Stomach (tissue), 9 donors: ENCODE data around the gene RIC1. TPM values are rescaled to one million over a fixed set of nuclear protein-coding genes. Genes with fewer than 3 reads are reported as not detected.
A peak's percentile ranks its signal among the peaks of the same experiment; 100 is the strongest.
"Not testable (repeated sequence)": the region's sequence is repeated elsewhere in the genome, so short reads cannot be mapped to it uniquely, and the experiment has no call there.

Experiments
- DNase-seq, 2 donors: peaks; one replicate each; pipeline versions ENCODE4 v3.0.0 to v3.0.0-alpha.2; 2013 to 2019
- H3K27ac ChIP-seq, 5 donors: fragments of 200-600 bp in 4 of 5; sonication (generic) in 4 of 5; one replicate each; pipeline ENCODE4 v1.5.1; 2013 to 2019; ENCODE audit warnings: mild to moderate bottlenecking in 1 of 5, moderate library complexity in 1 of 5
- H3K27me3 ChIP-seq, 3 donors: fragments of 200-600 bp; sonication (generic); one replicate each; pipeline ENCODE4 v1.5.1; 2017 to 2019; ENCODE audit warnings: mixed run types in 1 of 3
- H3K36me3 ChIP-seq, 4 donors: fragments of 200-600 bp; sonication (generic); 1 replicate in 3 of 4; 2 replicates in 1 of 4; pipeline ENCODE4 v1.5.1; 2016 to 2019
- H3K4me1 ChIP-seq, 4 donors: fragments of 200-600 bp; sonication (generic); one replicate each; pipeline ENCODE4 v1.5.1; 2016 to 2019
- H3K4me3 ChIP-seq, 4 donors: fragments of 200-600 bp; sonication (generic) in 3 of 4; one replicate each; pipeline ENCODE4 v1.5.1; 2016 to 2019; ENCODE audit warnings: mild to moderate bottlenecking in 1 of 4
- H3K9me3 ChIP-seq, 4 donors: fragments of 200-600 bp; sonication (generic); one replicate each; pipeline ENCODE4 v1.5.1; 2016 to 2019
- EP300 ChIP-seq: sonication (generic); formaldehyde crosslinking; IDR thresholded peaks from one replicate; pipeline ENCODE4 v1.6.1; 2017; ENCODE audit warnings: antibody characterized with exemption
- POLR2A ChIP-seq, 4 donors: fragments of 450-650 bp; IDR thresholded peaks; one replicate each; pipeline ENCODE4 v1.6.1; 2016; ENCODE audit warnings: antibody characterized with exemption in 4 of 4, control low read depth in 2 of 4, mild to moderate bottlenecking in 1 of 4, moderate library complexity in 1 of 4
- POLR2AphosphoS5 ChIP-seq, 3 donors: sonication (generic); formaldehyde crosslinking; IDR thresholded peaks; one replicate each; pipeline ENCODE4 v1.6.1; 2016; ENCODE audit warnings: antibody characterized with exemption in 3 of 3
- WGBS, 5 donors: extraction: QIAGEN DNeasy Blood & Tissue Kit in 3 of 5; methylation state at CpG; one replicate each; pipeline versions ENCODE4 v1.1.5 to v1.1.7; 2013 to 2018; 5-methylcytosine and 5-hydroxymethylcytosine counted together
- intact Hi-C: fragments of 100-400 bp; cut with DNase I; formaldehyde crosslinking; loops from one replicate; pipeline ENCODE4 v1.15.1; 2023; ENCODE audit warnings: low total_unique reads
- polyA plus RNA-seq, 3 donors: library from polyadenylated mRNA; stranded (reverse); fragments of 200-250 nt; gene quantifications; one replicate each; pipeline ENCODE4 v1.2.3, GENCODE V29; 2013
- total RNA-seq, 5 donors: library from RNA; depleted of rRNA; stranded (reverse); fragments of >200 nt; gene quantifications; one replicate each; pipeline versions ENCODE4 v1.1.0 to v1.2.3, GENCODE V29; 2014 to 2016
- TF ChIP-seq, protein P1 (sequence below), 7 experiments: fragments of 450-650 bp in 4 of 7; fragments of 200-600 bp in 3 of 7; sonication (generic) in 3 of 7; IDR thresholded peaks; one replicate each; pipeline ENCODE4 v1.5.1; 2016 to 2019; ENCODE audit warnings: antibody characterized with exemption in 7 of 7, control low read depth in 2 of 7, mild to moderate bottlenecking in 1 of 7
- donor health status: healthy with polysubstance abuse.
- donor health status: Bipolar disorder and iron deficiency.
- donor health status: healthy.

Gene RIC1
- total and polyA plus RNA-seq, 8 donors, result 3.2 to 67.9 (median 10.8) TPM

DNA sequence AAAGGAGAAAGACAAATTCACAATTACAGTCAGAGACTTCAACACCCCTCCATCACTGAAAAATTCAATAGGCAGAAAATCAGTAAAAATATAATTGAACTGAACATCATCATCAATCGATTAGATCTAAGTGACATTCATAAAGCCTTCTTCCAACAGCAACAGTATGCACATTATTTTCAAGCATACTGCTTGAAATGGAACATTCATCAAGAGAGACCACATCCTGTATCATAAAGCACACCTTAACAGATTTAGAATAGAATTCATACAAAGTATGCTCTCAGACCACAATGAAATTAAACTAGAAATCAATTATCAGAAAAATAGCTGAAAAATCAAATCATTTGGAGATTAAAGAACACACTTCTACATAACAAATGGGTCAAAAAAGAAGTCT lies 164.9 kb downstream of the RIC1 start:
- DNase-seq, result no peak
- intact Hi-C loops, result no loop called here
- 84 to 96% (median 90%) methylated on average over 1 of the region's 1 CpG for WGBS, 5 donors
- TF ChIP-seq EP300 (no peak), POLR2A (IDR thresholded peaks at IDR 0.05) (no peak), POLR2AphosphoS5 (IDR thresholded peaks at IDR 0.05) (no peak)
- TF ChIP-seq, protein P1, sequence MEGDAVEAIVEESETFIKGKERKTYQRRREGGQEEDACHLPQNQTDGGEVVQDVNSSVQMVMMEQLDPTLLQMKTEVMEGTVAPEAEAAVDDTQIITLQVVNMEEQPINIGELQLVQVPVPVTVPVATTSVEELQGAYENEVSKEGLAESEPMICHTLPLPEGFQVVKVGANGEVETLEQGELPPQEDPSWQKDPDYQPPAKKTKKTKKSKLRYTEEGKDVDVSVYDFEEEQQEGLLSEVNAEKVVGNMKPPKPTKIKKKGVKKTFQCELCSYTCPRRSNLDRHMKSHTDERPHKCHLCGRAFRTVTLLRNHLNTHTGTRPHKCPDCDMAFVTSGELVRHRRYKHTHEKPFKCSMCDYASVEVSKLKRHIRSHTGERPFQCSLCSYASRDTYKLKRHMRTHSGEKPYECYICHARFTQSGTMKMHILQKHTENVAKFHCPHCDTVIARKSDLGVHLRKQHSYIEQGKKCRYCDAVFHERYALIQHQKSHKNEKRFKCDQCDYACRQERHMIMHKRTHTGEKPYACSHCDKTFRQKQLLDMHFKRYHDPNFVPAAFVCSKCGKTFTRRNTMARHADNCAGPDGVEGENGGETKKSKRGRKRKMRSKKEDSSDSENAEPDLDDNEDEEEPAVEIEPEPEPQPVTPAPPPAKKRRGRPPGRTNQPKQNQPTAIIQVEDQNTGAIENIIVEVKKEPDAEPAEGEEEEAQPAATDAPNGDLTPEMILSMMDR (IDR thresholded peaks at IDR 0.05), result no peak
- Histone ChIP-seq H3K36me3 (peaks cover 5 to 55% (median 45%) of the 10 kb centered on the region in 4 donors), H3K9me3 (no peaks in the 10 kb centered on the region), H3K4me1 (no peaks in the 10 kb centered on the region), H3K27ac (no peak overlapping the region), H3K27me3 (no peaks in the 10 kb centered on the region), H3K4me3 (no peak overlapping the region)

GRCh38 chr9:5796298-5796697 lies 167.4 kb downstream of the RIC1 start:
- no peak for DNase-seq
- intact Hi-C loops, result no loop called here
- Histone ChIP-seq H3K4me1 (peaks cover 5 to 18% (median 10%) of the 10 kb centered on the region in 4 donors), H3K27me3 (no peaks in the 10 kb centered on the region), H3K36me3 (peaks cover 5 to 41% (median 32%) of the 10 kb centered on the region in 4 donors), H3K27ac (no peak overlapping the region), H3K9me3 (no peaks in the 10 kb centered on the region), H3K4me3 (no peak overlapping the region)
- no peak for TF ChIP-seq POLR2AphosphoS5 (IDR thresholded peaks at IDR 0.05)
- no peak for TF ChIP-seq POLR2A (IDR thresholded peaks at IDR 0.05)
- TF ChIP-seq EP300, result no peak
- TF ChIP-seq, protein P1 (IDR thresholded peaks at IDR 0.05), result no peak
- 91 to 95% (median 92%) methylated on average over 2 of the region's 2 CpGs for WGBS, 5 donors

DNA sequence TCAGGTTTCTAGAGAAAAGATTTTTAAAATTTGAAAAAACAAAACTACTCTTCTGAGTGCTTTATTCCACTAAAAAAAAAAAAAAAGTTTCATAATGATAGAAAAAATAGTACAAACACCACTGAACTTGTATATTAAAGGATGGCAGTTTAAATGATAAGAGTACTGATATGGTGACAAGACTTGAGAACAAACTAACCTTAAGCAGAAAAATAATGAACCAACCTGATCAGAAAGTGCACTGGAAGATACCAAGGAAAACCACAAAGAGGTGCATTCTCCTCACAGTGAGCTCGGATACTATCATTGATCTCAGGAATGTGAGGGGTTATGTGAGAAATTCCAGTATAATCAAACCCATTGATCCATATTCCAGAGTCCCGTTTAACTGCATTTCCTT lies 169.7 kb downstream of the RIC1 start:
- H3K4me1 ChIP-seq, result peaks cover 12 to 25% (median 16%) of the 10 kb centered on the region in 4 donors
- H3K9me3 ChIP-seq, result no peaks in the 10 kb centered on the region
- peaks cover 5 to 41% (median 32%) of the 10 kb centered on the region in 4 donors for H3K36me3 ChIP-seq
- H3K4me3 ChIP-seq, result no peak overlapping the region
- no peak for DNase-seq
- 55 to 70% (median 63%) methylated on average over 2 of the region's 2 CpGs for WGBS, 5 donors
- no peaks in the 10 kb centered on the region for H3K27me3 ChIP-seq
- intact Hi-C loops, result no loop called here
- TF ChIP-seq POLR2A (IDR thresholded peaks at IDR 0.05) (no peak), POLR2AphosphoS5 (IDR thresholded peaks at IDR 0.05) (no peak), EP300 (no peak)
- TF ChIP-seq, protein P1 (IDR thresholded peaks at IDR 0.05), result no peak
- no peak overlapping the region for H3K27ac ChIP-seq

DNA sequence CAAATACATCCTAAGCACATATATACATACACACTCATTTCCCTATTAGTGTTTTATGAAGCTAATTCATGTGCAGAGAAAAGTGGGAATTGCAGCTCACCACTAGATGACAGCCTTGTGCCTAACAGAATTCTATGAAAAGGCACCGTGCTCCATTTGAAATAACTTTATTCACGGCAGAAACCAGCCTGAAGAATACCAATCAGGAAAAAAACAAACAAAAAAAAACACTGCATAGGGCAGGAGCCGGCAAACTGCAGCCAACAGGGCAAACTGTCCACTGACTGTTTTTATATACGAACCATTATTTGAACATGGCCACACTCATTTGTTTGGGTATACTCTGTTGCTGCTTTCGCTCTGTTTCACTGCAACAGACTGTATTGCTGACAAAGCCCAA lies 170.4 kb downstream of the RIC1 start:
- peak in 1 of 2 donors; percentile 76 for DNase-seq
- intact Hi-C loops, result no loop called here
- no peaks in the 10 kb centered on the region for H3K27me3 ChIP-seq
- 19 to 32% (median 22%) methylated on average over 5 of the region's 5 CpGs for WGBS, 5 donors
- peaks cover 5 to 49% (median 36%) of the 10 kb centered on the region in 4 donors for H3K36me3 ChIP-seq
- TF ChIP-seq POLR2A (IDR thresholded peaks at IDR 0.05) (no peak), POLR2AphosphoS5 (IDR thresholded peaks at IDR 0.05) (no peak), EP300 (no peak)
- TF ChIP-seq, protein P1 (IDR thresholded peaks at IDR 0.05), result peak in 5 of 7 experiments; percentile 25 to 54 (median 38)
- peaks cover 12 to 25% (median 16%) of the 10 kb centered on the region in 4 donors for H3K4me1 ChIP-seq
- peak overlapping the region in 3 of 5 donors; percentile 5 to 31 (median 12) for H3K27ac ChIP-seq
- no peaks in the 10 kb centered on the region for H3K9me3 ChIP-seq
- H3K4me3 ChIP-seq, result peak overlapping the region in 2 of 4 donors; percentile 14 to 16

DNA sequence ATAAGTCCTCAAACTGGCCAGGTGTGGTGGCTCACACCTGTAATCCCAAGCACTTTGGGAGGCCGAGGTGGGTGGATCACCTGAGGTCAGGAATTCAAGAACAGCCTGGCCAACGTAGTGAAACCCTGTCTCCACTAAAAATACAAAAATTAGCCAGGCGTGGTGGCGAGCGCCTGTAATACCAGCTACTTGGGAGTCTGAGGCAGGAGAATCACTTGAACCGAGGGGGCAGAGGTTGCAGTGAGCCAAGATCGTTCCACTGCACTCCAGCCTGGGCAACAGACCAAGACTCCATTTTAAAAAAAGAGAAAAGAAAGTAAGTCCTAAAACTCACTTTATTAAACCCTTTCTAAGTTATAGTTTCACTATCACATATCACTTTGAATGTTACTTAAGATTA lies 171.5 kb downstream of the RIC1 start:
- H3K27ac ChIP-seq, H3K4me3 ChIP-seq, H3K27me3 ChIP-seq, intact Hi-C loops, DNase-seq, H3K9me3 ChIP-seq: not testable (repeated sequence)
- Histone ChIP-seq H3K36me3 (peaks cover 8 to 59% (median 41%) of the 10 kb centered on the region in 4 donors), H3K4me1 (peaks cover 12 to 25% (median 16%) of the 10 kb centered on the region in 4 donors)
- WGBS, 5 donors, result 83 to 91% (median 90%) methylated on average over 7 of the region's 7 CpGs
